HepG2 (cell line): ENCODE measurements around the gene GAN. TPM values are rescaled to one million over a fixed set of nuclear protein-coding genes. Genes with fewer than 3 reads are reported as not detected.

Source experiments
- ATAC-seq: fragments of 200-7000 bp; cut with Tn5 transposase; 3 replicates; pipeline ENCODE4 v1.9.1; 2020; ENCODE audit warnings: mild to moderate bottlenecking, moderate library complexity
- BruUV-seq: library from RNA; stranded (reverse); fragments of 400-500 nt; replicated peaks from 2 replicates; lab custom pipeline; 2021; lab: Mats Ljungman, UMichigan
- CTCF ChIA-PET: fragments of 300-600 bp; formaldehyde crosslinking; extraction: SDS; loops from one replicate; lab custom pipeline; 2021; ENCODE audit warnings: low total read pairs, inconsistent platforms, low intra/inter-chr PET ratio; lab: Yijun Ruan, JAX
- POLR2A ChIA-PET: fragments of 350-600 bp; sonication (Branson Sonifier 250); formaldehyde crosslinking; loops from one replicate; lab custom pipeline; 2020; ENCODE audit warnings: antibody characterized with exemption, inconsistent platforms; lab: Yijun Ruan, JAX
- DNase-seq: peaks from one replicate; pipeline ENCODE4 v3.0.0-alpha.2; 2015; ENCODE audit warnings: low spot score
- FAIRE-seq: peaks from 3 replicates; lab custom pipeline; 2011; peaks lifted over from hg19 to GRCh38; lab: Jason Lieb, UNC
- H2AFZ ChIP-seq: one replicate; pipeline ENCODE4 v1.6.1; 2011; ENCODE audit warnings: low read length, inconsistent platforms
- H3K27ac ChIP-seq: fragments of 300-600 bp; 3 replicates; pipeline ENCODE4 v1.8.0; 2011; ENCODE audit warnings: mixed run types, mild to moderate bottlenecking, mixed read lengths, low read length, inconsistent platforms; ENCODE audit not compliant: insufficient read depth; ENCODE audit errors: extremely low read length
- H3K27me3 ChIP-seq, 2 experiments: fragments of 200-600 bp in 1 of 2; 2 replicates in 1 of 2; 3 replicates in 1 of 2; pipeline versions ENCODE4 v1.6.0 to v1.8.0; 2011; ENCODE audit warnings: low read length in 2 of 2, mild to moderate bottlenecking in 2 of 2, moderate library complexity in 2 of 2, inconsistent platforms in 1 of 2; ENCODE audit not compliant: insufficient read depth in 2 of 2, control insufficient read depth in 1 of 2
- H3K36me3 ChIP-seq, 2 experiments: fragments of 200-600 bp in 1 of 2; replicated peaks in 1 of 2; 2 replicates in 1 of 2; 3 replicates in 1 of 2; pipeline versions ENCODE4 v1.5.1 to v1.8.0; 2011; ENCODE audit warnings: low read length in 2 of 2, inconsistent platforms in 1 of 2; ENCODE audit not compliant: insufficient read depth in 2 of 2, control insufficient read depth in 1 of 2
- H3K4me1 ChIP-seq: 2 replicates; pipeline ENCODE4 v1.5.1; 2012; ENCODE audit warnings: low read length, inconsistent platforms; ENCODE audit not compliant: insufficient read depth
- H3K4me2 ChIP-seq: 2 replicates; pipeline ENCODE4 v1.6.0; 2011; ENCODE audit warnings: low read depth, low read length, inconsistent platforms
- H3K4me3 ChIP-seq, 3 experiments: fragments of 200-600 bp in 1 of 3; sonication (generic), shearing (Covaris generic) in 1 of 3; replicated peaks in 1 of 3; 2 replicates each; pipeline ENCODE4 v1.5.1; 2011 to 2016; ENCODE audit warnings: low read length in 3 of 3, inconsistent platforms in 2 of 3, low read depth in 2 of 3, mild to moderate bottlenecking in 2 of 3, control low read depth in 1 of 3, mixed read lengths in 1 of 3; ENCODE audit not compliant: insufficient read depth in 1 of 3
- H3K79me2 ChIP-seq: one replicate; pipeline ENCODE4 v1.6.1; 2011; ENCODE audit warnings: low read length, inconsistent platforms; ENCODE audit not compliant: insufficient read depth
- H3K9ac ChIP-seq: 2 replicates; pipeline ENCODE4 v1.6.0; 2011; ENCODE audit warnings: mild to moderate bottlenecking, low read depth, low read length, inconsistent platforms; ENCODE audit not compliant: insufficient read depth
- H3K9me3 ChIP-seq: 2 replicates; pipeline ENCODE4 v1.5.1; 2012; ENCODE audit warnings: mild to moderate bottlenecking, low read length
- H4K20me1 ChIP-seq: 2 replicates; pipeline ENCODE4 v1.6.0; 2011; ENCODE audit warnings: inconsistent platforms, mild to moderate bottlenecking, low read length, moderate library complexity; ENCODE audit not compliant: insufficient read depth
- CSRNP1 ChIP-seq: sonication (generic); formaldehyde crosslinking; IDR thresholded peaks from 2 replicates; pipeline ENCODE4 v1.8.1; 2023; ENCODE audit warnings: mild to moderate bottlenecking, missing genetic modification reagents
- DRAP1 ChIP-seq: IDR thresholded peaks from 2 replicates; pipeline ENCODE4 v1.6.1; 2016; ENCODE audit warnings: missing genetic modification reagents, missing compliant biosample characterization
- ETS1 ChIP-seq: sonication (generic); formaldehyde crosslinking; IDR thresholded peaks from 2 replicates; pipeline ENCODE4 v1.4.0; 2020; ENCODE audit warnings: missing genetic modification reagents
- FOSL2 ChIP-seq: sonication (generic); formaldehyde crosslinking; IDR thresholded peaks from 2 replicates; pipeline ENCODE4 v1.4.0; 2020; ENCODE audit warnings: missing genetic modification reagents
- FOXC1 ChIP-seq: sonication (generic); formaldehyde crosslinking; IDR thresholded peaks from 2 replicates; pipeline ENCODE4 v1.8.0; 2022; ENCODE audit warnings: mild to moderate bottlenecking, missing genetic modification reagents, borderline replicate concordance
- FOXK2 ChIP-seq: fragments of 450-650 bp; IDR thresholded peaks from 2 replicates; pipeline ENCODE4 v1.6.1; 2016
- MTA3 ChIP-seq: sonication (generic); formaldehyde crosslinking; IDR thresholded peaks from 2 replicates; pipeline ENCODE4 v1.4.0; 2020; ENCODE audit warnings: missing genetic modification reagents
- NAIF1 ChIP-seq: sonication (generic); formaldehyde crosslinking; IDR thresholded peaks from 2 replicates; pipeline ENCODE4 v1.5.0; 2020; ENCODE audit warnings: mild to moderate bottlenecking, missing genetic modification reagents, borderline replicate concordance
- NR2F6 ChIP-seq, 2 experiments: IDR thresholded peaks; 2 replicates each; pipeline ENCODE4 v1.6.1; 2016; ENCODE audit warnings: antibody characterized with exemption in 1 of 2, mild to moderate bottlenecking in 1 of 2
- REPIN1 ChIP-seq: sonication (generic); formaldehyde crosslinking; IDR thresholded peaks from 2 replicates; pipeline ENCODE4 v1.8.0; 2022; ENCODE audit warnings: missing genetic modification reagents, low read depth, mild to moderate bottlenecking, borderline replicate concordance
- TBX3 ChIP-seq: fragments of 450-650 bp; IDR thresholded peaks from 2 replicates; pipeline ENCODE4 v1.6.1; 2017; ENCODE audit warnings: antibody characterized with exemption, mild to moderate bottlenecking, inconsistent platforms, borderline replicate concordance
- TFDP1 ChIP-seq: IDR thresholded peaks from 2 replicates; pipeline ENCODE4 v1.6.1; 2016; ENCODE audit warnings: missing compliant biosample characterization, missing genetic modification reagents, borderline replicate concordance
- ZBTB25 ChIP-seq: IDR thresholded peaks from 2 replicates; pipeline ENCODE4 v1.6.1; 2018; ENCODE audit warnings: missing genetic modification reagents
- ZMYM4 ChIP-seq: sonication (generic); formaldehyde crosslinking; IDR thresholded peaks from 2 replicates; pipeline ENCODE4 v1.8.1; 2023; ENCODE audit warnings: mild to moderate bottlenecking, missing genetic modification reagents
- ZNF704 ChIP-seq: sonication (generic); formaldehyde crosslinking; IDR thresholded peaks from 2 replicates; pipeline ENCODE4 v1.8.1; 2023; ENCODE audit warnings: mild to moderate bottlenecking, inconsistent platforms, moderate library complexity, missing genetic modification reagents, borderline replicate concordance
- ZNF720 ChIP-seq: sonication (generic); formaldehyde crosslinking; IDR thresholded peaks from 2 replicates; pipeline ENCODE4 v1.4.0; 2020; ENCODE audit warnings: missing genetic modification reagents
- ZSCAN30 ChIP-seq: sonication (generic); formaldehyde crosslinking; IDR thresholded peaks from 2 replicates; pipeline ENCODE4 v1.5.0; 2020; ENCODE audit warnings: mild to moderate bottlenecking, missing genetic modification reagents
- WGBS: methylation state at CpG from one replicate; pipeline ENCODE4 v1.1.6; 2017; ENCODE audit warnings: low lambda C conversion rate; 5-methylcytosine and 5-hydroxymethylcytosine counted together
- in situ Hi-C: cut with HindIII; loops from 2 replicates; pipeline ENCODE4 v1.10.0; 2017; ENCODE audit warnings: low pct_unique_long_range_greater_than_20kb; ENCODE audit not compliant: extremely low pct_ligation_motif_present
- intact Hi-C: fragments of 100-400 bp; cut with micrococcal nuclease; formaldehyde crosslinking; loops from one replicate; pipeline ENCODE4 v1.10.0; 2022; ENCODE audit not compliant: unreplicated experiment
- polyA plus RNA-seq, 8 experiments: library from polyadenylated mRNA; depleted of rRNA in 3 of 8; stranded (reverse) in 7 of 8; unstranded in 1 of 8; fragments of >200 nt; fragmentation: Illumina TruSeq in 4 of 8; extraction: Trizol in 4 of 8; gene quantifications; 2 replicates each; pipeline versions ENCODE4 v1.2.1 to v1.2.3, GENCODE V29; 2011 to 2016; ENCODE audit warnings: low read depth in 4 of 8, missing spikeins in 1 of 8, mixed read lengths in 1 of 8; ENCODE audit not compliant: insufficient read depth in 1 of 8
- total RNA-seq, 5 experiments: library from RNA; depleted of rRNA; stranded (reverse); fragments of >200 nt; fragmentation: Illumina TruSeq; extraction: Trizol; gene quantifications; 2 replicates each; pipeline ENCODE4 v1.2.3, GENCODE V29; 2016; ENCODE audit warnings: low read depth in 1 of 5

The GAN gene
- total and polyA plus RNA-seq, 2 of the 13 experiments (the other 11 are each of a cell fraction or from before 2014, with no cell fraction given) = 4.3 to 11.0 TPM

GRCh38 chr16:81437865-81438264, 123.1 kb downstream of the GAN start:
- H3K4me3 ChIP-seq = no peak overlapping the region
- H3K4me1 ChIP-seq = peaks cover 35% of the 10 kb centered on the region
- H3K27me3 ChIP-seq = peaks cover 4 to 38% of the 10 kb centered on the region in 2 experiments; a peak in 4 of 5 replicates
- H3K79me2 ChIP-seq = no peaks in the 10 kb centered on the region
- no TSS peak for BruUV-seq
- no peak for ATAC-seq
- POLR2A ChIA-PET = interaction anchor here (1.0 kb wide), 1 partner anchor 9 kb away, joined by 3 read pairs; no protein-coding TSS in a partner anchor
- no peak overlapping the region for H3K4me2 ChIP-seq
- H3K27ac ChIP-seq = no peak overlapping the region
- no peak for DNase-seq
- intact Hi-C loops = no loop called here
- H3K9ac ChIP-seq = no peak overlapping the region
- in situ Hi-C loops = no loop called here
- CTCF ChIA-PET = no interaction called here
- no peaks in the 10 kb centered on the region for H3K9me3 ChIP-seq
- WGBS = 43% methylated on average over 10 of the region's 10 CpGs
- H2AFZ ChIP-seq = no peak overlapping the region
- H4K20me1 ChIP-seq = no peaks in the 10 kb centered on the region
- H3K36me3 ChIP-seq = no peaks in the 10 kb centered on the region
- no peak for FAIRE-seq
- no peak for TF ChIP-seq ZBTB25 (CRISPR knock-in tag)
- no peak for TF ChIP-seq ZNF704
- no peak for TF ChIP-seq DRAP1
- TF ChIP-seq FOSL2 (CRISPR knock-in tag) = no peak
- TF ChIP-seq FOXK2 = no peak
- TF ChIP-seq FOXC1 (CRISPR knock-in tag) = no peak
- TF ChIP-seq NR2F6 (IDR thresholded peaks at IDR 0.05) = no peak
- no peak for TF ChIP-seq NR2F6 (CRISPR knock-in tag; IDR thresholded peaks at IDR 0.05)
- TF ChIP-seq NAIF1 (CRISPR knock-in tag) = no peak
- TF ChIP-seq MTA3 (CRISPR knock-in tag) = no peak
- TF ChIP-seq CSRNP1 (CRISPR knock-in tag) = no peak
- TF ChIP-seq ZSCAN30 (CRISPR knock-in tag) = no peak
- no peak for TF ChIP-seq TBX3
- no peak for TF ChIP-seq ZMYM4 (CRISPR knock-in tag)
- no peak for TF ChIP-seq ZNF720
- TF ChIP-seq ETS1 (CRISPR knock-in tag) = no peak
- no peak for TF ChIP-seq TFDP1 (CRISPR knock-in tag)
- TF ChIP-seq REPIN1 (CRISPR knock-in tag) = no peak
